Panc1 (cell line): ENCODE measurements around the gene AGBL4.

ENCODE experiments used
- SIN3A ChIP-seq: IDR thresholded peaks from 2 replicates; pipeline ENCODE4 v1.6.1; 2012; ENCODE audit warnings: low read depth, mild to moderate bottlenecking, low read length, moderate library complexity, borderline replicate concordance; ENCODE audit not compliant: insufficient read depth
- TCF7L2 ChIP-seq: IDR thresholded peaks from 2 replicates; pipeline ENCODE4 v1.6.1; 2011; ENCODE audit warnings: mild to moderate bottlenecking, low read depth, low read length, inconsistent platforms
- TF ChIP-seq, protein P1 (sequence below): fragments of 450-650 bp; IDR thresholded peaks from 2 replicates; pipeline ENCODE4 v1.5.1; 2017; ENCODE audit warnings: mild to moderate bottlenecking
- TF ChIP-seq, protein P2 (sequence below), 2 experiments: IDR thresholded peaks; 2 replicates each; pipeline ENCODE4 v1.6.1; 2011 to 2012; ENCODE audit warnings: low read depth in 2 of 2, control low read depth in 1 of 2, low read length in 1 of 2, mild to moderate bottlenecking in 1 of 2, moderate library complexity in 1 of 2; ENCODE audit not compliant: insufficient read depth in 1 of 2

GRCh38 chr1:50027794-50028193 lies 4.0 kb upstream of the AGBL4 start:
- TF ChIP-seq, protein P1, sequence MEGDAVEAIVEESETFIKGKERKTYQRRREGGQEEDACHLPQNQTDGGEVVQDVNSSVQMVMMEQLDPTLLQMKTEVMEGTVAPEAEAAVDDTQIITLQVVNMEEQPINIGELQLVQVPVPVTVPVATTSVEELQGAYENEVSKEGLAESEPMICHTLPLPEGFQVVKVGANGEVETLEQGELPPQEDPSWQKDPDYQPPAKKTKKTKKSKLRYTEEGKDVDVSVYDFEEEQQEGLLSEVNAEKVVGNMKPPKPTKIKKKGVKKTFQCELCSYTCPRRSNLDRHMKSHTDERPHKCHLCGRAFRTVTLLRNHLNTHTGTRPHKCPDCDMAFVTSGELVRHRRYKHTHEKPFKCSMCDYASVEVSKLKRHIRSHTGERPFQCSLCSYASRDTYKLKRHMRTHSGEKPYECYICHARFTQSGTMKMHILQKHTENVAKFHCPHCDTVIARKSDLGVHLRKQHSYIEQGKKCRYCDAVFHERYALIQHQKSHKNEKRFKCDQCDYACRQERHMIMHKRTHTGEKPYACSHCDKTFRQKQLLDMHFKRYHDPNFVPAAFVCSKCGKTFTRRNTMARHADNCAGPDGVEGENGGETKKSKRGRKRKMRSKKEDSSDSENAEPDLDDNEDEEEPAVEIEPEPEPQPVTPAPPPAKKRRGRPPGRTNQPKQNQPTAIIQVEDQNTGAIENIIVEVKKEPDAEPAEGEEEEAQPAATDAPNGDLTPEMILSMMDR = no peak
- TF ChIP-seq, protein P2, sequence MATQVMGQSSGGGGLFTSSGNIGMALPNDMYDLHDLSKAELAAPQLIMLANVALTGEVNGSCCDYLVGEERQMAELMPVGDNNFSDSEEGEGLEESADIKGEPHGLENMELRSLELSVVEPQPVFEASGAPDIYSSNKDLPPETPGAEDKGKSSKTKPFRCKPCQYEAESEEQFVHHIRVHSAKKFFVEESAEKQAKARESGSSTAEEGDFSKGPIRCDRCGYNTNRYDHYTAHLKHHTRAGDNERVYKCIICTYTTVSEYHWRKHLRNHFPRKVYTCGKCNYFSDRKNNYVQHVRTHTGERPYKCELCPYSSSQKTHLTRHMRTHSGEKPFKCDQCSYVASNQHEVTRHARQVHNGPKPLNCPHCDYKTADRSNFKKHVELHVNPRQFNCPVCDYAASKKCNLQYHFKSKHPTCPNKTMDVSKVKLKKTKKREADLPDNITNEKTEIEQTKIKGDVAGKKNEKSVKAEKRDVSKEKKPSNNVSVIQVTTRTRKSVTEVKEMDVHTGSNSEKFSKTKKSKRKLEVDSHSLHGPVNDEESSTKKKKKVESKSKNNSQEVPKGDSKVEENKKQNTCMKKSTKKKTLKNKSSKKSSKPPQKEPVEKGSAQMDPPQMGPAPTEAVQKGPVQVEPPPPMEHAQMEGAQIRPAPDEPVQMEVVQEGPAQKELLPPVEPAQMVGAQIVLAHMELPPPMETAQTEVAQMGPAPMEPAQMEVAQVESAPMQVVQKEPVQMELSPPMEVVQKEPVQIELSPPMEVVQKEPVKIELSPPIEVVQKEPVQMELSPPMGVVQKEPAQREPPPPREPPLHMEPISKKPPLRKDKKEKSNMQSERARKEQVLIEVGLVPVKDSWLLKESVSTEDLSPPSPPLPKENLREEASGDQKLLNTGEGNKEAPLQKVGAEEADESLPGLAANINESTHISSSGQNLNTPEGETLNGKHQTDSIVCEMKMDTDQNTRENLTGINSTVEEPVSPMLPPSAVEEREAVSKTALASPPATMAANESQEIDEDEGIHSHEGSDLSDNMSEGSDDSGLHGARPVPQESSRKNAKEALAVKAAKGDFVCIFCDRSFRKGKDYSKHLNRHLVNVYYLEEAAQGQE (IDR thresholded peaks at IDR 0.05; ENCODE audit: insufficient read depth in 1 of 2, low read depth in 2 of 2, low read length in 1 of 2) = no peak
- TF ChIP-seq SIN3A (no peak), TCF7L2 (no peak)
